ENCODE data around the gene FAAP20.

DNA sequence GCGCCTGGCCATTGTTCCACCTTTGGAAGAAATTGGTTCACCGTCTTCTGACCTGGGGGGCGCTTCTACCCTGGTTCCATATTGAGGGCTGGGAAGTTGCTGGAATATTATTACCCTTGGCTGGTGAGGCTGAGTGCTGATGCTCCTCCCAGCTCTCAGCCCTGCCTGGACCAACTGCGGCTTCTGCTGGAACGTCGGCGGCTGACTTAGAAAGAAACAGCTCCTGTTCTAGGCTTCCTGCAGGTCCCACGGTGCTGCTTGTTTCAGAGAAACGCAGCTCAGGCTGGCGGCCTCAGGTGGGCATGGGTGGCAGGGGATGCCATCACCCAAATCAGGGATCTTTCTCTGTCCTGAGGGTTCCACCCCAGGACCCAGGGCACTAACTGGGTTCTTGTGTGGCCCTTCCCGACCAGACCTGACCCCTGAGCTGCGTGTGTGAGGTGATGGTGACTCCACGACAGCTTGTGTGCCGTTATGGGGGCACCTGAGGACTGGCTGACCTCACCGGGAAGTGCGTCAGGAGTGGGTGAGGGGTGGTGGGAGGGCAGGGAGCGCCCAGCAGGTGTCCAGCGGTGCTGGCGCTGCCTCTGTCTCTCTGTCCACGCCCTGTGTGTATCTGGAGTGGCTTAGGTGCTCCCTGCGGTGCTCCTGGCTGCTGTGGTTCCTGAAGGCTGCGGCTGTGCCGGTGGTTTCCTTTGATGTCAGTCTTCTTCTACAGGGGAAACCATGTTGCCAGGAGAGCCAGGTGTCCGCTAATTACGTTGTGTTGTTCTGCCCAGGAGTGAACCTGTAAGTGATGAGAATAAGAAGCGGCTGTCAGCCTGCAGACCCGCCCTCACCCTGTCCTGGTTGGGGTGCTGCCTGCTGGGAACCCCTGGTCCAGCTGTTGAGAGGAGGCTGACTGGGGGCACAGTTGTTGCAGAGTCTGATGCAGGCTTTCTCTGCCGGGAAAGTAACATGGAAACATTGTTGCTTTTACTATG lies 42.4 kb upstream of the FAAP20 start:
- TF ChIP-seq POLR2A (IDR thresholded peaks at IDR 0.05): no peak
- TF ChIP-seq, protein P1, sequence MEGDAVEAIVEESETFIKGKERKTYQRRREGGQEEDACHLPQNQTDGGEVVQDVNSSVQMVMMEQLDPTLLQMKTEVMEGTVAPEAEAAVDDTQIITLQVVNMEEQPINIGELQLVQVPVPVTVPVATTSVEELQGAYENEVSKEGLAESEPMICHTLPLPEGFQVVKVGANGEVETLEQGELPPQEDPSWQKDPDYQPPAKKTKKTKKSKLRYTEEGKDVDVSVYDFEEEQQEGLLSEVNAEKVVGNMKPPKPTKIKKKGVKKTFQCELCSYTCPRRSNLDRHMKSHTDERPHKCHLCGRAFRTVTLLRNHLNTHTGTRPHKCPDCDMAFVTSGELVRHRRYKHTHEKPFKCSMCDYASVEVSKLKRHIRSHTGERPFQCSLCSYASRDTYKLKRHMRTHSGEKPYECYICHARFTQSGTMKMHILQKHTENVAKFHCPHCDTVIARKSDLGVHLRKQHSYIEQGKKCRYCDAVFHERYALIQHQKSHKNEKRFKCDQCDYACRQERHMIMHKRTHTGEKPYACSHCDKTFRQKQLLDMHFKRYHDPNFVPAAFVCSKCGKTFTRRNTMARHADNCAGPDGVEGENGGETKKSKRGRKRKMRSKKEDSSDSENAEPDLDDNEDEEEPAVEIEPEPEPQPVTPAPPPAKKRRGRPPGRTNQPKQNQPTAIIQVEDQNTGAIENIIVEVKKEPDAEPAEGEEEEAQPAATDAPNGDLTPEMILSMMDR (IDR thresholded peaks at IDR 0.05): no peak

All from Peyer's patch (tissue), 4 donors.